DMS53 (cell line): ENCODE data around the gene MED12L.
"Not testable (repeated sequence)": the region's sequence is repeated elsewhere in the genome, so short reads cannot be mapped to it uniquely, and the experiment has no call there.

Source experiments
- DNase-seq: peaks from one replicate; lab custom pipeline; 2025; lab: John Stamatoyannopoulos, UW

Gene MED12L

DNA sequence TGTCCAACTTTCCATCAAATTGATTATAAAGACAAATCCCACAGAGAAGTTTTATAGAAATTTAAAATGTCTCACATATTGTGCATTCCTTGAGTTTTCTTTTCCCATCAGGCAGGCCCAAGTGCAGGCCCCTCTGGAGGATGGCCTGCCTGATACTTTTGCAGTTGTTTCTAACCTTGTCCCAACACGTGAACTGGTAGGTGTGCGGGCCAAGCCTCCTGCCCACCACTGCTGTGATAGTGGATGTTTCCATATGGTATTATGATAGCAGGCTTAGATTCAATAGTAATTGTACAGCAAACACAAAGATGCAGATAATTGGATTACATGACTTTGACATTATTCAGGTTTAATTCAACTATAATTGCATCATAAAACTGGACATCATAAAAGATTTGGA, 297.6 kb downstream of the MED12L start:
- DNase-seq, result no peak

DNA sequence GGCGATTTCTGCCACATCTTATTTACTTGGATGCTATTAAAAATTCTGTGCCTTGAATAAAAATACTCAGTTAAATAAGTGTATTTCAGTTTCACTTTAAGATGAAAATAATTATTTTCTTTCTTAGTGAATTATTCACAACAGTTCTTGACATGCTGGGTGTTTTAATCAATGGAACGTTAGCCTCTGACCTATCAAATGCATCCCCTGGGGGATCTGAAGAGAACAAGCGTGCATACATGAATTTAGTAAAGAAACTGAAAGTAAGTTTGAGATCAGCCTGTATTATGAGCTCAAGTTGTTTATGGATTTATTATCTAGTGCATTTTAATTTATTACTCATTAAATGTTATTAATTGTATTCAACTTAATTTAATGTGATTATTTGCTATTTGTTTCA, 298.5 kb downstream of the MED12L start:
- no peak for DNase-seq

DNA sequence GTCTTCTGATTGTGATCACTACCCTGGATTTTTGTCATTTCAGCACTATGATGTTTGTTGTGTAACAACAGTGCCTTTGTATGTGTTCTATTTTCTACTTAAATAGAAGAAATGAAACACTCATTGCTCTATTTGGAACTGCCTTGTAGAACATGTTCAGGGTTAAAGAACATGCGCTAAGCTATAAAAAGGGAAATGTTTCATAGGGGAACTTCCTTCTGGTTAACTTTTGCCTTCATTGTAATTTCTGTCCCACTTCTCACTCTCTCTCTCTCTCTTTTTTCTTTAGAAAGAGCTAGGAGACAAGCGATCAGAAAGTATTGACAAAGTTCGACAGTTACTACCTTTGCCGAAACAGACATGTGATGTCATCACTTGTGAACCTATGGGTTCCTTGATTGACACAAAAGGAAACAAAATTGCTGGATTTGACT, 299.3 kb downstream of the MED12L start, which contains the start of gene P2RY12:
TSS of gene P2RY12 (minus strand) at position 13 of the 434 bp plus-strand sequence. CDS start 45,908 bp downstream, outside the sequence.
- DNase-seq, result no peak

DNA sequence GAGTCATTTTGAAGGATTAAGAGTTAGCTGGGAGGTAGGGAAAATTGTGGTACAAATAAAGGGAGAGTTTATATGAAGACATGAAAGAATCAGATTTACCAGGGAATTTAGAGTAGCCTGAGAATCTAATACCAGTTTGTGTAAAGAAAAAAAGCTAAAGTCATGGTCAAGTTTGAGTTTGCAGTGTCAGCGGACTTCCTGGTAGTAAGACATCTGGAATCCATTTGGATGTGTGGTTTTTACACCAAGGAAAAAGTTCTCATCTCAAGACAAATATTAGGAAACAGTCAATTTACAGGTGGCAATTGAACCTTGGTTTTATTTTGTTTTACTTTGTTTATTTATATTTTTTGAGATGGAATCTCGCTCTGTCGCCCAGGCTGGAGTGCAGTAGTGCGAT, 300.6 kb downstream of the MED12L start:
- DNase-seq, result no peak

DNA sequence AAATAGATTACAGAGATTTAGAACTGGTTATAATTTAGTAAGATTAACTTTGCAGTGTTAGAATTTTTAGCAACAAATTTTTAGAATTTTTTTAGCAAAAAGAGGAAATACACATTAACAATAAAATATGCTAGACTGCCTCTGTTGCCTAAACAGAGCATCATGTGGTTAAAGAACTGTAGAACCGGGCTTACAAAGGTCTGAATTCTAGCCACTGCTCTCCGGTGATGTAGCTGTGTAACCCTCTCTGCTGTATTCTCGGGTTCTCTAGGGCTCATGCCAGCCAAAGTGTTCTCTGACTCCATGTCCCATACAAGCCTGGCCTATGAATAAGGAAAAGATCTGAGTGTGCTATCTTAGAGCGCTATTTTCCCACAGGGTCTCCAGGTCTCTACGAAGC, 302.0 kb downstream of the MED12L start:
- no peak for DNase-seq

DNA sequence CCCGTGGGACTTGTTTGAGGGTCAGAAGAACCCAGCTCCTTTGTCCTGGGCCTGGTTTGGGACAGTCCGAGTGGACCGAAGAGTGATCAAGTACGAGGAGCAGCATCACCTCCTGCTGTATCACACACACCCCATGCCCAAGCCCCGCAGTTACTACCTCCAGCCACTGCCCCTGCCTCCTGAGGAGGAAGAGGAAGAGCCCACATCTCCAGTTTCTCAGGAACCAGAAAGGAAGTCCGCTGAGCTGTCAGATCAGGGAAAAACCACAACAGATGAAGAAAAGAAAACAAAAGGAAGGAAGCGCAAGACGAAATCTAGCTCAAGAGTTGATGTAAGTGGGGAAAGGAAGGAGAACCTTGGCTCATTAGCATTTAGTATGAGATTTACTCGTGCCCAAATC, 302.4 kb downstream of the MED12L start:
- DNase-seq, result no peak

DNA sequence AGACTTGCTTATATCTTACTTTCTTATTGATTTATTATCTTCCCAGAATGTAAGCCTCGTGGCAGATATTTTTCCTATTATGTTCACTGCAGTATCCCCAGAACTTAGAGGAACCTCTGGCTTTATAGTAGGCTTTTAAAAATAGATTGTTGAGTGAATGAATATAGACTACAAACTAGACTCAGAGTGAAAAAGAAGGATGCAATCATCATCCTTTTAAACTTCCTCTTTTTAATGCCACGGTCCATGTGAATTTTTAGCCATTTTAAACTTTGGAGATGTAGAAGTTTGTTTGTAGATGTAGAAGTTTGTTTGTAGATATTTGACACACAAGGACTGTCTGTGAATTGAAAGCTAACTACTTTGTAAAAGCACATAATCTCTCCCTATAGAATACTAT, 306.3 kb downstream of the MED12L start:
- no peak for DNase-seq

DNA sequence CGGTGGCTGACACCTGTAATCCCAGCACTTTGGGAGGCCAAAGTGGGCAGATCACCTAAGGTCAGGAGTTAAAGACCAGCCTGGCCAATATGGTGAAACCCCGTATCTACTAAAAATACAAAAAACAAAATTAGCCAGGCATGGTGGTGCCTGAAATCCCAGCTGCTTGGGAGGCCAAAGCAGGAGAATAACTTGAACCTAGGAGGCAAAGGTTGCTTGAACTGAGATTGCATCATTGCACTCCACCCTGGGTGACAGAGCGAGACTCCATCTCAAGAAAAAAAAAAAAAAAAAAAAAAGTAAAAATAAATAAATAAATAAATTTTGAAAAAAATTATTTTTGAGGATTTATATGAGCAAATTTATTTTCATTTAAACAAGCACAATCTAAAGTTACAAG, 306.7 kb downstream of the MED12L start:
- not testable (repeated sequence) for DNase-seq

DNA sequence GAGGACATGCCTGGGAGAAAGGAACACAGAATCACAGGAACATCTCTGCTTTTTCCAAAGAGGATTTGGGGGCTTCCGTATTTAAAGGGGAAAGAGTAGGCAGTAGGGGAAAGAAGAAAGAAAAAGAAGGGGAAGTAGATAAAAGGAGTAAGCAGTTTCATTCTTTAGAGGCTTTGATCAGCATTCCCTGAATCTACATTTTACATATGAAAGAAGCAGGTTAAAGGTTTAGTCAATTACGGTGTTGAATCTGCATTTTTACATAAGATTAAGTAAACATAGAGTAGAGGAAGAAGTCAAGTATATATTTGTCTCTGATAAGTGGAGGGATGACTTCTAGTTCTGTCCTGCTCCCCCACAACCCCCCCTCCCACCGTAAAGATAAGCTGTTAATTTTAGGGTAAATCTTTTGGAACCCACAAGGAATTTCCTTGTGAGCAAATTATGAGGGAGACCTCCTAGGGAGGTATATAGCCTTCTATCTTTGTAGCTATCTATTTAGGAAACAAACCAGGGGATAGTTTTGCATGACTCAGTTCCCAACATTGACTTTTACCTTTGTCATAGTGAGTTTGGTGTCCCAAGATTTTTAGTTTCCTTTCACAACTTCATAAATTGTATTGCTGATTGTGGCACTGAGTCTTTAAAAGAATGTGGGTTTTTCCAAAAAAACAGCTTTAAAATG, 307.8 kb downstream of the MED12L start:
- no peak for DNase-seq

DNA sequence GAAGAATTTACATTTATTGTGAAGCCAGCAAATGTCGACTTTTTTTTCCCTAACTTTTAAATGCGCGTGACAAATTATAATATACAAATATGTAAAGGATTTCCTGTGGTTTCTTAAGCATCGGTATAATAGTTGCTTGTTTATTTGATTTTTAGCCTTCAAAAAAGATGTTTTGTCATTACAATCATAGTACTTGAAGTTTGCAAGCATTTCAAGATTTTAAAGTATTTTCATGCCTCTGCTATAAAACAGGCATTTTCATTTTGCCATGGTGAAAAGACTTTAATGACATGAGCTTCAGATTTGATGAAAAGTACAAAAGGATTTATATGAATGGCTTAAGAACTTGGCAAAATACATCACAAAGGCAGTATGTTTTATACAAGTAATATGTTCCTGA, 308.5 kb downstream of the MED12L start:
- DNase-seq, result no peak

DNA sequence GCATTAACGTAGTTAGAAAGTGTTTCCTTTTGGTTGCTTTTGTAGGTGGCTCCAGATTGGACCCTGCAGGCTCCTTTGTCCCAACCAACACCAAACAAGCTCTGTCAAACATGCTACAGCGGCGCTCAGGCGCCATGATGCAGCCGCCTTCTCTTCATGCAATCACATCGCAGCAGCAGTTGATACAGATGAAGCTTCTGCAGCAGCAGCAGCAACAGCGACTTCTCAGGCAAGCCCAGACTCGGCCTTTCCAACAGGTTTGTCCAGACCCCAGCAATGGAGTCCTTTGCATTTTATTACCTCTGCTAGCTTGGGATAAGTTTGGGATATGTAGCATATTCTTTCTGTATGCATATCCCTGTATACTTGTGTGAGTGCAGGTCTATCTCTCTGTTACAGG, 309.1 kb downstream of the MED12L start:
- DNase-seq, result no peak

DNA sequence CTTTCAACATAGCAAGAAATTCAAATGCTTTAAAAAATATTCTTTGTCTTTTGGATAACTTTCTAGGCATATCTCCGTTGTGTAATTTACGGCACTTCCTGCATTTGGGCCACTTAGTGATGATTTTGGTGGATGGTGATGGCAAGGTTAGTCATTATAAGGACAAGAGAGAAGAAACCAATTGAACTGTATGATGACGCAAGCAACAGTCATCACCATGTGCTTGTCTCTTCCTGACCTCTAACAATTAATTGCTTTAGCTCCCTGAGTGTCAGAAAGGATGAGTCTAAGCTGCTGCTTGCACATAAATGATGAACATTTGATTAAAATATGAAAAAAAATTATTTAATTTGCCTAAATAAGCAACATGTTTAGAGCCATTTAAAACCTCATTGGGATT, 310.3 kb downstream of the MED12L start:
- DNase-seq, result no peak

DNA sequence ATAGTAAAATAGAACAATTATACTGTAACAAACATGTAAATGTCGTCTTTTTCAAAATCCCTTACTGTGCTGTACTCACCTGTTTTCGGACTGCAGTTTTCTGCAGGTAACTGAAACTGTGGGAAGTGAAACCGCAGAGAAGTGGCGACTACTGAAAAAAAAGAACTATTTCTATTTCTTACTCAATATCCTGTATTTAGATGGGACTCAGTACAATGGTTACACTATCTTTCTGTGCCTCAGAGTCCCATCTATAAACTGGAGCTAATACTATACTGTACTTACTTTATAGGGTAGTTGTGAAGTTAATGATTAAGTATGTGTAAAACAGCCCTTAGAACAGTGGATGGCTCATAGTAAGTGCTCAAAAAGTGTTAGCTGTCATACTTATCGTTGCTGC, 313.4 kb downstream of the MED12L start:
- no peak for DNase-seq

DNA sequence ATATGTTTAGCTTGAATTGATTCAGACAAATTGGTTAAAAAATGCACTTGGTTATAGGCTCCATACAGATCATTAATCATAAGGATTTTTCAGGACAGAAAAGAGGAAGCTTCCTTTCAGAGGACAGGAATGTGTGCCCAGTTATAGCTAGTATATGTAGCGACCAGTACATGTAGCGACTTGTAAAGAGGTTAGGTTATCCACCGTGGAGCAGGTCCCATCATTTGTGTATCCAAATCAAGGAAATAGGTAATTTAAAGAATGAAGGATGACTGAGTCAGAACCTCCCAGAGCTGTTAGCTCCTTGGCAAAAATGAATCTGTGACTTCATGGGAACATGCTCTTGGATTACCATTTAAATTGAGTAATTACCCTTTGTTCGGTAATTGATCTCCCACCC, 314.9 kb downstream of the MED12L start:
- DNase-seq, result no peak

DNA sequence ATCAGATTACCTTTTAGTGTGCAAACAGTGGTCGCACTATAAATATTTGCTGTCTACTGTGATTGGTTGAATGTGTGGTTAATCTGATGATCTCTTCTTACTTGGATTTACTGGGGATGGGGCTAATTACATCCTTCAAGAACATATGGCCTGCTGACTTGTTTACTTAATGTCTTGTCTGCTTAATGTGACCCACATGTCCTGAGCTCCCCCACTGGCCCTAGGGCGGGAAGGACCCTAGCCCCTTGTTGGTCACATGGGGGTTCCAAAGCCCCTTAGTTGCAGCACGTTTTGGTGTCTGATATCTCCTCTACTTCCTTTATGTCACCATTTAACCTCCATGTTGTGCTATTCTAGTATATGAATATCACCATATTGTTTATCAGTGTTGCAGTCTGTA, 316.9 kb downstream of the MED12L start:
- no peak for DNase-seq

DNA sequence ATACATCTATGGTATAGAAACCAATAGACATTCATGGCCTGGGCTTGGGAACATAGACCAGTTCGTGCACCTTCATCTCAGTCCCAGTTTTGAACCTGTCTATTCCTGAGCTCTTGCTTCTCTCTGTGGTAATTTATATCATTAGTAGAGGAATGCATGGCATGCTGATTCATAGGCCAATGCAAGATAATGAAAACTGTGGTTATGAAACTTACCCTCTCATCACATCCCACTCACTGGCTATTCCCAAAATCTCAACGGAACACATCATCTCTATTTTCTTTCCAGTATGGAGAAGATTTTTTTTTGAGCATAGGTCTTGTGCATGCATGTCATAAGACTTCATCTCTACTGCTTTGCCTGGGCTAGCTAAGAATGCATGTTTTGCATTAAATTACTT, 317.8 kb downstream of the MED12L start:
- no peak for DNase-seq

DNA sequence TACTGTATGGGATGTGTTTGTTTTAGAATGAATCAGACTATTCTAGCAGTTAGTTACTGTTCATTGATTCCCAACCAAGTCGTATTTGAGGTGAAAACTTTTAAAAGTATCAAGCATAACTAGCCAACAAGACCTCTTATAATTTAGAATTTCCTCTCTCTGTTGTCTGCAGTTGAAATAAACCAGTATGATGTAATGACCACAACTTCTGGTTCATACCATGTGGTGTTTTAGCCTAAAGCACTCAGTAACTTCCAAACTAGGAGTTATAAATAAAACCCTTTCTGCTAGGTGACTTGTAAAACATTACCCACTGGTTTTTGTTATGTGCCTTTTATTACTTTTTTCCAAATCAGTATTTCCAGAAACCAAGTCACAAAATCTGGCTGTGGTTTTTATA, 318.9 kb downstream of the MED12L start:
- no peak for DNase-seq

DNA sequence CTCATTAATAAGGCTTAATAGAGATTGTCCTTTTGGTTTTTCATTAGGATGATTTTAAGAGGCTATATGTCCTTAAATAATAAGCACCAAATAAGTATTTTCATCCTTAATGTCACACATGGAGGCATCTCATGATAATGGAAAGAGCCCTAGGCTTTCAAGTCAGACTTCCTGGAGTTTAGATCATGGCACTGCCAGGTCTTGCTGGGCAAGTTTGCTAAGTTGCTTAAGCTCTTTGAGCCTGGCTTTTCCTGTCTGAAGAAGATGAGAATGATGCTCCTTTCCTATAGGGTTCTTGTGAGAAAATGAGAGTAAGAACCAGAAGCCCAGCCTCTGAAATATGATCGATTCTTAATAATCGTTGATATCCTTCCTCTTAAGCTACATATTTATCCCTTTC, 322.5 kb downstream of the MED12L start:
- no peak for DNase-seq

DNA sequence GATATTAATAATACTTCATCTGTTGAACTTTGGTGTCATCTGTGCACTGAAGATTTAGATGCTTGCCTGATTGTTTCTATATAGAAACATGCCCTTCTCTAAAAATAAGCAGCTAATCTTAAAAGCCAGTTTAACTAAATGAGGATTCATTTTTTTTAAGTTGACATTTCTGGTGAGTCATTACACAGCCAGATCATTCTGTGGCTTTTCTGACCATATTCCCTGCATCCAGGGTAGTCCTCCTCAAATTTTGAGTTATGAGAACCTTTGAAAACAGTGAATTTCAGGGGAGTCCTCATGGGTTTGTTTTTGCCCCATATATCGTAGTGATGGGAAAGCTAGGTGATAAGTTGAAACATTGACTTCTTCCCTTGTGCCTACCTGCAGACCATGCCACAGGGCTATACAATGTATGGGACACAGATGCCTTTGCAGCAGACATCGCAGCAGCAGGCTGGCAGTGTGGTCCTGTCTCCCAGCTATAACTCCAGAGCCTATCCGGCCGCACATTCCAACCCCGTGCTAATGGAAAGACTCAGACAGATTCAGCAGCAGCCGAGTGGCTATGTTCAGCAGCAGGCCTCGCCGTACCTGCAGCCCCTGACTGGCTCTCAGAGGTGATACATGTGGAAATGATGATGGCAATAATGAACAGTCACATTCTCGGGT, 325.6 kb downstream of the MED12L start:
- no peak for DNase-seq

DNA sequence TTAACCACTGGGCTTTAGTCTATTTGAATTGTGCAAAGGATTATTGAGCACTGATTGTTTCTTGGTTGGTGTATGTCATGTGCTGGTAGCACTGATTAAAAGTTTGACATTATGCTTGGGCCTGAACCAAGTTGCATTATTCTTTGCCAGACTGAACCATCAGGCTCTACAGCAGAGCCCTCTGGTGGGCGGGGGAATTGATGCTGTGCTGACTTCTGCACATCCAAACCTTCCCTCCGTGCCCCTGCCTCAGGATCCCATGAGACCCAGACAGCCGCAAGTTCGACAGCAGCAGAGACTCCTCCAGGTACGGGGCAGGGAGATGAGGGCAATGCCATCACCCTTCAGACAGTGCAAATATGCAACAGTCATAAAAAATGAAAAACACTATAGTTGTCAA, 327.5 kb downstream of the MED12L start:
- peak; percentile 1 for DNase-seq

DNA sequence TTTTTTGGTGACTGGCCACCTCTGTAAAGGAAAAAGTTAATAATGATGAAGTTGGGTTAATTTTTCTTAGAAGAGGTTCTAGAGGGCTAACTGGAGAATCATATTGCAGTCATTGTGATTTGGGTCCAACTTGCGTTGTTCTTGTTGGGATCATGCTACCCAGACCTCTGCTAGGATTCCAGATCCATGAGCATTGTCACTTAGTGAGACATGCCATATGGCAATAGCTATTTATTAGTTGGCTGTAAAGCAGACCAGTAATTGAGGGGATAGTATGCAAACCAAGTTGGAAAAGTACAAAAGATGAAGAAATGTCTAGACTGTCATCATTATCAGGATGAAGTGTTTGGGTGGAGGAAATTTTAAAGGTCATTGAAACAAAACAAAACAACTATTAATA, 329.8 kb downstream of the MED12L start:
- no peak for DNase-seq

DNA sequence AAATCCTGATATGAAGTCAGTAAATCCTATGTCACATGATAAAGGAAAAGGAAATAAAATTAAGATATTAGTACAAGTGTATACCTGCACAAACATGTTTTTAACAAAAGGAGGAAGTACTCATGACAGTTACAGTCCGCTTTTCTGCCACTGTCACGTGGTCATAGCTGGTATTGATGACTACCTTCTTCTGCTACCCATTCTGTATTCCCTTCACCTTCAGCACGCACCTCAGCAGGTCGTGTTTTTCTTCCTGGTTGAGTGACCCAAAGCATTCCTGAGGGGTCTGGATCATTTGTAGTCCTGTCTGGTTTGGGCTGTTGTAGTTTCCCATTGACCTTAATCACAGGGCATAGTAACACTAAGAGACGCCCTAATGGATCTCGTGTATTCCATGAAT, 334.3 kb downstream of the MED12L start:
- no peak for DNase-seq

DNA sequence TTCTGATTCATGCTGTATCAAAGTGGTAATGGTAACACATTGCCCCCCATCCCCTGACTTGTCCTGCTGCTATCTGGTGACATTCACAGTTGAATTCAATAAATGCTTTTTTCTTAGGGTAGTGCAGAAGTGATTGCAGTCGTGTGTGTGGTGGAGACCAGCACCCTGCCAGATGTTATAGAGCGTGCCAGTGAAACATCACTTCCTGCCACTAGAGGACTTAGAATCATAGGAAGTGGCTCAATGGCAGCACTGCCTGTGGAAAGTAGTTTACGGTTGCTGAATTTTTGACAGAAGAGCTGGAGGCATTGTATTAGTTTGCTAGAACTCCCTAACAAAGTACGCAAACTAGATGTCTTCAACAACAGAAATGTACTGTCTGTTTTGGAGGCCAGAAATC, 336.5 kb downstream of the MED12L start:
- peak; percentile 7 for DNase-seq

DNA sequence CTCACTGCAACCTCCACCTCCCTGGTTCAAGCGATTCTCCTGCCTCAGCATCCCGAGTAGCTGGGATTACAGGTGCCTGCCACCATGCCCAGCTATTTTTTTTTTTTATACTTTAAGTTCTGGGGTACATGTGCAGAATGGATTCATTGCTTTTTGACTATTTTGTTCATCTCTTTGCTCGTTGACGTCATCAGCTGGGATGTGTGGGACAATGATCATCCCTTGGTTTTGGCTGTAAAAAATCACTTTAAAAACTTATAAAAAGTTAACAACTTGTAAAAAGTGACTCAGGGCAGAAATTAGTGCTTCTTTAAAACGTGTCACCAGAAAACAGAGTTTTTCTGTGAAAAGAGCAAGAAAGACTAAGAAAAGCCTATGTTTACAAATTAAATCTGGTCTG, 337.6 kb downstream of the MED12L start:
- DNase-seq, result no peak
